HG03139 (cell line): ENCODE results near the gene SGMS1.
A peak's percentile ranks its signal among the peaks of the same experiment; 100 is the strongest.
"Not testable (repeated sequence)": the region's sequence is repeated elsewhere in the genome, so short reads cannot be mapped to it uniquely, and the experiment has no call there.

Source experiments
- ATAC-seq: cut with Tn5 transposase; IDR thresholded peaks from one replicate; pipeline ENCODE4 v1.9.1; 2021; ENCODE audit not compliant: unreplicated experiment

Gene SGMS1

DNA sequence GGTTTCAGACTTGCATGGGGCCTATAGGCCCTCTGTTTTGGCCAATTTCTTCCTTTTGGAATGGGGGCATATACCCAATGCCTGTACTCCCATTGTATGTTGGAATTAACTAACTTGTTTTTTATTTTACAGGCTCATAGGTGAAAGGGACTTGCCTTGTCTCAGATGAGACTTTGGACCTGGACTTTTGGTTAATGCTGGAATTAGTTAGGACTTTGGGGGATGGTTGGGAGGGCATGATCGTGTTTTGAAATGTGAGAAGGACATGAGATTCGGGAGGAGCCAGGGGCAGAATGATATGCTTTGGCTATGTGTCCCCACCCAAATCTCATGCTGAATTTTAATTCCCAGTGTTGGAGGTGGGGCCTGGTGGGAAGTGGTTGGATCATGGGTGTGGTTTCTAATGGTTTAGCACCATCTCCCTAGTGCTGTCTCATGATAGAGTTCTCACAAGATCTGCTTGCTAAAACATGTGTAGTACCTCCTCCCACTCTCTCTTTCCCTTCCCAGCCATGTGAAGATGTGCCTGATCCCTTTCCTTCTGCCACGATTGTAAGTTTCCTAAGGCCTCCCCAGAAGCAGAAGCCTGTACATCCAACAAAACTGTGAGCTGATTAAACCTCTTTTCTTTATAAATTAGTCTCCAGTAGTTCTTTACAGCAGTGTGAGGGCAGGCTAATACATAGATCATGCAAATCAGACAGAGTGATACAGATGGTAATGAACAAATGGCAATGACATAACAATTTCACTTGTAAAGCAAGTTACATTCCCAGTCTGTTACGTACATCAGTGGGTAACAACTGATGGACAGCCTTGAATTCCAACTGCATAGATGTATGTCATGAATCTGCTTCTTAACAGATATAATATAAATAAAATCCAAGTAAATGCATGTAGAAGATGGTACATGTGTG, 146.2 kb downstream of the SGMS1 start:
- ATAC-seq: no peak

DNA sequence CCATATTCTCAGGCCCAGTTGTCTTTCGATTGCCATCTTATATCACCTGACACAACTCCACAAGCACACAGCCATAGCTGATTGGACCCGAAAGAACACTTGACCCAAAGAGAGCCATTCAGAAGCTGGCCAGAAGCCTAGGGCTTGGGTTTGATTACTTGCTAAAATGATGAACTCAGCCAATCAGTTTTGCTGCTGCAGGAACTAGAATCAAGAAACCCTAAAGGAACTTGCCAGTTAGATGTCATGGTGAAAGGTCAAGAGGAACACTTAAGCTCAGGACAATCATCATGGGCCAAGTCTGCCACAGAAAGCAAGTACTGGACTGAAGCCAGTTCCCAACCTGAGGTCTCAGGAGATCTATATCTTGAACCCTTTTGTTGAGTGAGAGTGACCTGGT, 150.0 kb downstream of the SGMS1 start:
- ATAC-seq: no peak

DNA sequence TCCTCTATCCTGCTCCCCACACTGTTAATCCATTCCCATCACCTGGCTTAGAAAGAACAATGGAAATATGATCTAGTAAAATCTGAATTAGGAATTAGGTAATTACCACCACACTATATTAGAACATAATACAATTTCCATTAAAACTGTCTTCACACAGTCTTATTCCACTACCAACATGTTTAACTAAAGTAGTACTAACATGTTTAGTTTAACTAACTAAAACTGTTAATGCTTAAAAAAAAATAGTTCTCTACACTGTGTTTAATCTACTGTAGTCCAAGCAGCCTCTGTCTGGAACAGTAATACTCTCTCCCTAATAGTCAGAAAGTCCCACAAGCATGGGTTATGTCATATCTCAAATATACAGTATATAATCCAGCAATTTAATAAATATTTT, 150.8 kb downstream of the SGMS1 start:
- ATAC-seq: no peak

DNA sequence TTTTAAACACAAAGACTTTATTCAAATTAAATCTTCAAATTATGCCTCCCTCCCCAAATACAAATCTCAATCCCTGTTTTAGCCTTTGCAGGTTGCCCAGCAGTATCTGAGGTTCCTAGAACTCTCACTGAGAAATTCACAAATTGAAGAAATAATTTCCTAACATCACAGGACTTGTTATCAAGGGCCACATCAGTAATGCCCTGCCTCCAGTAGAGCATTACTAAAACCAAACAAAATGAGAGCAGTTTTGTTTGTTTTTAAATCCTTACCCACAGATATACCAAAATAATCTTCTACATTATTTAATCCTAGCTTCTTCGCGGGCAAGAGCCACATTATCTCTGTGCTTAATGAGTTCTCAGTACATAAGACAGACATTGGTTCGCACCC, 152.2 kb downstream of the SGMS1 start:
- no peak for ATAC-seq

DNA sequence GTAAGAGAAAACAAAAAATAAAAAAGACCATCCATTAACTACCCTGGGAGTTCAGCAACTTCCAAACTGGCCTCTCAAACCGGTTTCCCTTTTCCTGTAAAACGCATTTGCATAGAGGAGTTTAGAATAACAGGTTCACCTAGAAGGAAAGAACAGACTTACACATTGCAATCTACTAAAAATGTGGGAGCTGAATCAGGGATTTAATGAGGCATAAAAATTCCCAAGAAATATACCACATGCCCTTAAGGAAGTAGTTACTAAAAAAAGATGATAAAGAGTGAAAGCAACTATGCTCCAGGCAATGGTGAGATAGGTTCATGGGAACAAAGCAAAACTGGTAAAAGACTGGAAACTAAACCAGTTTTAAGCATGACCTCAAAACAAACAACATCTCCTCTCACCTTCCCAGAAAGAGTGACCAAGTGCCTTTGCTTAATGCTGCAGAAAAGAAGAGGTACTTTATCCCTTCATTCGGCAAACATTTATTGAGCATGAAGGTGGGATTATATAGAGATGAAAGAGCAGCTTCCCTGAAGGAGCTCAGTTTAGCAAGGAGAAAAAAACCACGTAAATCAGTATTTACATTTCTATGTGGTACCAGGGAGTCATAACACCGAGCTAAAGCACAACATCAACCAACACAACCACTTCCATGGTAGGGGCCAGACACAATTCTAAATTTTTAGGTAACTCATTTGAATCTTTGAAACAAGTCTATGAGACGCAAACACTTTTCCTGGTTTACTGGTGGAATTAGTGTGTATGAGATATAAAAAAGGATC, 152.8 kb downstream of the SGMS1 start:
- ATAC-seq: no peak

DNA sequence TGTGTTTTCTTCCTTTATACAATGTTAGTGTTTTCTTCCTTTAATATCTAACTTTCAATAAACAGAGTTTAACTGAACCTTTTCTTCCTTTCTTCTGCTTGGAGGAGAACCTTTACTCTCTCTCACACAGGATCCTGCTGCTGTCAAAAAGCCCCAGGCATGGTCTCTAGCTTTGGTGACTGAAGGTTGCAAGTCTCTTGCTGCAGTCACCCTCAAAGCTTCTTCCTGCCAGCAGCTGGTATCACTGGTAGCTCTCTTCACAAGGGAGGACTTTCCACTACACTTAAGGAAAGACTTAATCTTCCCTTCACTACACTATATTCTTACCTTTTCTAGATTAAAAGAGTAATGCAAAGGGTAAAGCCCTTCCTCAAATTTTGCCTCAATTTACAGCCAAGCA, 153.4 kb downstream of the SGMS1 start:
- peak; percentile 67 for ATAC-seq

DNA sequence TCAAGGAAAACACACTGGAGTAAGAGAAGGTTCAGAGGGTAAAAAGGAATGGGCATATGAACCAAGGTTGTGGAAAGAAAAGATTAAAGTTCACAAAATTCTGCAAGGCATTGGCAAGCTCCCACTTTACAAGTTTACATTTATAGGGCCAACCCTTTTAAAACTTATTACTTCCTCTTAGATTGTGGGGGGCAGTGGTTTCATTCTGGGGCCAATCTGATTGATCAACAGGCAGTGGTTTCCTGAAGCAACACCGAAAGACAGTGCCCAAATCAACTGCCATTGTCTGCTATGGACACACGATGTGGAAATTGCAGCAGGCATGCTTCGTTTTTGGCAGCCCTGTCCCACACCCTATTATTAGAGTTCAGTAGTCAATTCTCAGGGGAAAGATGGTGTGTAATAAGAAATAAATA, 154.0 kb downstream of the SGMS1 start:
- ATAC-seq: no peak

DNA sequence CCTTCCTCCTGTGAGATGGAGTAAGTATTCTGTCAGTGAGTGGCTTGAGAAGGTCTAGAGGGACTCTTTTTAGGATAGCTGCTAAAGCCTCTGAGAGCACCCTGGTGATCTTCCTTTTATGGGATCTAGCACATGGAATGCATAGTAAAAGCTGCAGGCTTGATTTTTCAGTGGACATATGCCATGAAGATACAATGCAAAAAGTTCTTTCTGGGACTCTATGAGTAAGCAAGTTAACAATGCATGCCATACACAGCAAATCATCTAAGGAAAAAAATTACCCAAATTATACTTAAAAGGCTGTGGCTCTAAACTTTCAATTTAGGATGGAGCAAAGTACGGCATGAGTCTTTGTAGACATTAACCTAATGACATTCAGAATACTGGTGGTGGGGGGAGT, 154.5 kb downstream of the SGMS1 start:
- no peak for ATAC-seq

DNA sequence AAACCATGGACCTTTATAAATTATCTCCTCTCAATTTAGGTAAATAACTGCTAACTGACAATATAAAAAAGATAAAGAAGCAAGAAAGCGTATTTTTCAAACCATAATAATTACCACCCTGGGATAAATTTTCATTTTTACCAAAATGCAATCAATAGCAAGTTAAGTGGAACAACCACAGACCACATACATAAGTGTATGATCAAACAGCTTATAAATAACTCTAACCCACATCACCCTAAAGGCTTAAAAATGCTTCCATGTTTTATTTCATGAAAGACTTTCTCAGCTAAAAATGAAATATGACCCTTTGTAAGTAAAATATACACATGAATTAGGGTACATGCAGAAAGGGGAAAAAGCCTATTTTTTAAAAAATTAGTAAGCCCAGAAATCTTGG, 156.5 kb downstream of the SGMS1 start:
- no peak for ATAC-seq

DNA sequence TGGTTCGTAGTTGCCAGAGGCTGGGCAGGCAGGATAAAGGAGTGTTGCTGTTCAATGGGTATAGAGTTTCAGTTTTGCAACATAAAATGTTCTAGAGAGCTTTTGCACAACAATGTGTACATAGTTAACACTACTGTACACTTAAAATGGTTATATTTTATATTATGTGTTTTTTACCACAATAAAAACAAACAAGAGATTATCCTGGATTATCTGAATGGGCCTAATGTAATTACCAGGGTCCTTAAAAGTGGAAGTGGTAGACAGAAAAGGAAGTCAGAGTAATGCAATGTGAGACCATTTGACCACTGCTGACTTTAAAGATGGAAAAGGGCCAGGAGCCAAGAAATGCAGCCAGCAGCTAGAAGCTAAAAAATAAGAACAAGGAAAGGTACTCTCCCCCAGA, 159.7 kb downstream of the SGMS1 start:
- ATAC-seq: no peak

DNA sequence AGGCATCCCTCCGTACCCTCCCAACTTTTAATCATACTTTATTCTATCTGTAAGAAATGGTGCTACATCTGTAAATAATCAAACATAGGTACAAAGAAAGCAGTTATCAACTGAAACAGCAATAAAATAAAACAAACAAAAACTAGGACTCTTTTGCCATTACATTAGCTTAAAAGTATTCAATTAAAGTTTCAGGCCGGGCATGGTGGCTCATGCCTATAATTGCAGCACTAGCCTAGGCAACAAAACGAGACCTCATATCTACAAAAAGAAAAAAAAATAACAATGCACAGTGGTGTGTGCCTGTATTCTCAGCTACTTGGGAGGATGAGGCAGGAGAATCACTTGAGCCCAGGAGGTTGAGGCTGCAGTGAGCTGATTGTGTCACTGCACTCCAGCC, 161.9 kb downstream of the SGMS1 start:
- no peak for ATAC-seq

DNA sequence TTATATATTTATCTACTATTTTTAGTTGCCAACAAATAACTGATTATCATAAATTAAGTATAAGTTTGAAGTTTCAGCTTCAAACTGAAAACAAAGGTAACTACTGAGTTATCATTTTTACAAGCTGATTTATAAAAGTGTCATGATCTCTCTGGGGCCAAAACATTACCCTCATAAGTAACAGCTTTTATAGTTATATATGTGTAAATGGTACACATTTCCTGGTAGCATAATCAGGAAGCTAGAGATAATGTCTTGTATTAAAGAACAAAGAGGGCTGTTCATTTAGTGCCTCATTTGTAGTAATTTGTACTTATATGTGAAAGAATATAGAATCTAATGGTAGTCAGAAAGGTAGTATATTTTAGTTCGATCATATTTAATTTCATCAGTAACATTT, 162.6 kb downstream of the SGMS1 start:
- no peak for ATAC-seq

DNA sequence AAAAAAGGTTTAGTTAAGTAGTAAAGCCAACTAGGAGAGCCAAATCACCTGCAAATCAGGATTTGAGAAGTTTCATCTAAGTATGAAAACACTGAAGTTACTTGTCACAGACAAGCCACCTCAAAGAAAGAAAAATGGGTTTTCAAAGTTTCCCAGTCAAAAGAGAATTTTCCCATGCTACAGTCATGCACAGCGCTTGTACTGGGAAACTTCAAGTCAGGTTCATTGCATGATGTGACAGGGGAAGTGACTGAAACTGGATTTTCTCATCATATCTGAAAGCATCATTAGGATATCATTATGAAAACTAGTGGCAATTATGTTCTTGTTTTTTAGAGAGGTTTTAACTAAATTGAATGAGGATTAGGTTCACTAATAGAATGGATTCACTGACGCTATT, 167.0 kb downstream of the SGMS1 start:
- ATAC-seq: no peak

DNA sequence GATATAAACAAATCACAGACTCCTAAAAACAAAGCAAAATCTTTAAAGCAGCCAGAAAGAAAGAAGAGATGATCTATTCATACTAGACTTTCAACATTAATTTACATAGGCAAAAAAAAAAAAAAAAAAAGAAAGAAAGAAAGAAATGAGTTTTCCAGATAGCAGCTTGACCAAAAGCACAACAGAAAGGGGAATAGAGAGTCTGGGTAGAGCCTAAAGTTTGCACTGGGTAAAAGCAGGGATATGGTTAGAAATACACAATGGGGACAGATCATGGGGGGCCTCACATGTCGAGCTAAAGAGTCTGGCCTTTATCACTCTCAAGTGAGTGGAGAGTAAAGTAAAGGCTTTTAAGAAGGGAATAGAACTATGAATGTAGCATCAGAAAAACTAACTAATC, 169.8 kb downstream of the SGMS1 start:
- ATAC-seq: no peak

DNA sequence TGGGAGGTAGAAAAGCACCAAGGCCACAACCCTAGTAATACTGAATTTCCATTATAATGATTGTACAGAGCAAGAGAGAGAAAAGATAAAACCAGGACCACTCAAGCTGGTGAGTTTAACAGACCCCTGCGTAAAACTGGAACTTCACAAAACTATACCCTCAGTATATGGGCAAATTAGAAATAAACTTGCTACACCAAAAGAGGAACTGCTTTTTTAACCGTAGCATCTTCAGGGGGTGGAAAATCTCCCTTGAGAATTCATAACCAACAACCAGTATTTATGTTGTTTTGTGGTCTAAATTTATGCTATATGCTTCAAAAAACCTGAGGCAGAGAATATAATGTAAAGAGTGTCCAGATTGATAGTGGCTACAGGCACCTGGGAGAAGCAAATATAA, 171.2 kb downstream of the SGMS1 start:
- ATAC-seq: no peak

DNA sequence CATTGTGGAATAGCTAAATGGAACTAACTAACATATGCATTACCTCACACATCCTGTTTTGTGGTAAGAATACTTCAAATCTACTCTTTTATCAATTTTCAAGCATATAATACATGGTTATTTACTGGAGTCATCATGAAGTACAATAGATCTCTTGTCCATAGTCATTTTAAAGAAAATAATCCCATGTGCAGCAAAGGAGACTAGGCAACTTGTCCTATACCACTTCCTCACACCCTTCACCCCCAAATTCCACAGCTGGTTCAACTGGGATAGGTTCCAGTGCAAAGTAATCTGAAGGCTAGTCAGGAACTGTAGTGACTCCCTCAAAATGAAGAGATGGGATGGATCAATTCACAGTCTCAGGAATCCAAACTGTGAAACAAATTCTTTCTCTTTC, 176.1 kb downstream of the SGMS1 start:
- ATAC-seq: no peak

DNA sequence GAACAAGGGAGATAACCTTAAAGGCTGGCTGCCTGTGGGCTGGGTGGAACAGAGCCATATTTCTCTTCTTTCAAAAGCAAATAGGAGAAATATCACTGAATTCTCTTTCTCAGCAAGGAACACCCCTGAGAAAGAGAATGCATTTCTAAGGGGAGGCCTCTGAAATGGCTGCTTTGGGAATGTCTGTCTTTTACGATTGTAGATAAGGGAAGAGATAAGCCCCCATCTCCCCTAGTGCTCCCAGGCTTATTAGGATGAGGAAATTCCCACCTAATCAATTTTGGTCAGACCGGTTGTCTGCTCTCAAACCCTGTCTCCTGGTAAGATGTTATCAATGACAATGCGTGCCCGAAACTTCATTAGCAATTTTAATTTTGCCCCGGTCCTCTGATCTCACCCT, 178.0 kb downstream of the SGMS1 start:
- ATAC-seq: not testable (repeated sequence)

DNA sequence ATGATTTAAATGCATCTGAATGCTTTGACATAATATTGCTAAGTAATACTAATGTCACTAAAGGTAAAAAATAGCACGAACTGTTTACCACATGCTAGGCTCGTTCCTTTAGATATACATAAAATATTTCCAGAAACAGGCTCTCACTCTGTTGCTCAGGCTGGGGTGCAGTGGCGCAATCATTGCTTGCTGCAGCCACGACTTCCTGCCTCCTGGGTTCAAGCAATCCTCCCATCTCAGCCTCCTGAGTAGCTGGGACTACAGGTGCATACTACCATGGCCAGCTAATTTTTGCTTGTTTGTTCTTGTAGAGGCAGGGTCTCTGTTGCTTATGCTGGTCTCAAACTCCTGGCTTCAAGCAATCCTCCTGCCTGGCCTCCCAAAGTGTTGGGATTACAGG, 183.3 kb downstream of the SGMS1 start:
- ATAC-seq: no peak

DNA sequence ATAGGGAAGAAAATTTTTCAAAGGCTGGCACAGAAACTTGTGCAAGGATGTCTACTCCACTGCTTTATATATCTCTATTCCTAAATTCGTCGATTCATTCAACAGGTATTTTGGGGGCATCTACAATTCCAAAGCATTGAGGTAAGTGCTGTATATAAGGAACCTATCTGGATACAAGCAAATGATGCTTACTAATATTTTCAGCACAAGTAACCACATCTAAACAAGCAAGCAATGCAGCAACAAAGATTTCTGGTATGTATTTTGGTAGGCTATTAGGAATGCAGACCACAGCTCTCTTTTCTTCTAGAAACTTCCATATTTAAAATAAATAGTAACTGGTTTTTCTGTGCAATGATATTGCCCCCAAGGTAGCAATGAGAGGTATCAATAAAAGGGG, 183.9 kb downstream of the SGMS1 start:
- ATAC-seq: no peak

DNA sequence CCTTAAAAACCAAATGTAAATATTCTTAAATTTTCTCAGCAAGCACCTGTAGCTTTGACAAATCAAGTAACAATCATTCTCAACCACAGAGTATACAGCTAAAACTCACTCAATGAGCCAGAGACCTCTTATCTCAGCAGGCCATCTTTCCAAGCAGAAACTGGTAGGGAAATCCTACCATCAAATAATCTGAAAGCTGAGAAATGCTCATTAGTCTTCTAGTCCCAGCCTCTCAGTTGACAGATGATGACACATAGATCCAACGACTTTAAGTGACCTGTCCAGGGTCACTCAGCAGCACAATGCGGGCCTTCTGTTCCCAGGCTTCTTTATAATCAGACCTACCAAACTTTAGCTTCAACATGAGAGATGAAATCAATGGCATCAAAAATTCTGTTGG, 184.6 kb downstream of the SGMS1 start:
- ATAC-seq: no peak

DNA sequence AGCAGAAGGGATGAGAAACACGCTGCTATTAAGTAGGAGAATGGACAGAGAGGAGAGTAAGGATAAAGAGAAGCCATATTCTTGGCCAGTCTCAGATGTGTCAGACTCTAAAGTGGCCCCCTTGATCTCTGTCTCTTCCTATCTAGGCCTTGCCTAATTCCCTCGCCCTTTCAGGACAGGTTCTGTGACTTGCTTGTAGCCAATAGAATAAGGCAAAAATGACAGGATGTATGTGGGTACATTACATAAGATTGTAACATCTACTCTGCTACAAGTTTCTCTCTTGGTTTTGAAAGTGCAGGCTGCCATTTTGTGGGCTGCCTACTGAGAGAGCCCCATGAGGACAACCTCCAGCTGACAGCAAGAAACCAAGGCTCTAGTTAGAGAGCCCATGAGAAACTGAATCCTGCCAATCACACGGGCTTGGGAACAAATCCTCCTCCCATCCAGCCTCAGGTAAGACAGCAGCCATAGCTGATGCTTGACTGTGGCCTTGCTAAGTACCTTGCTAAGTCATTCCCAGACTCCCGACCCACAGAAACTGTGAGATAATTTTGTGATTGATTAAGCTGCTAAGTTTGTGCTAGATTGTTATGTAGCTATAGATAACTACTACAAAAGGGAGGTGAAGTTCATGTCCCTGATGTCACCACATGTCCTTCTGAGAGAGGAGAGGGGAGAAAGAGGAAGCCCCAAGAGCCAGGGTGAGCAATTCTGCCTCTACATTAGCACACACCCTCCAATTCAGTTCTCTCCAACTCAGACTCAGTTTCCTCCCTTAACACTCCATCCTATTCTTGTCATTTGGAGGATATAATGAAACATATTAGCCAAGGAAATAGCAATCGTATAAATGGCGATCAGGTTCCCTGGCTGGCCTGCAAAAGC, 185.5 kb downstream of the SGMS1 start:
- ATAC-seq: no peak
